Neural cell (in vitro differentiated cells): ENCODE results near the gene RIMS1. TPM values are rescaled to one million over a fixed set of nuclear protein-coding genes. Genes with fewer than 3 reads are reported as not detected.

ENCODE experiments used
- H2AFZ ChIP-seq: fragments of 200-600, 300-800 bp; sonication (generic), shearing (Covaris generic); 2 replicates; pipeline ENCODE4 v1.6.0; 2014; ENCODE audit warnings: low read depth, mild to moderate bottlenecking, antibody characterized with exemption, low read length, moderate library complexity
- H3F3A ChIP-seq: fragments of 200-600 bp; shearing (Covaris generic); 2 replicates; pipeline ENCODE4 v1.6.1; 2016; ENCODE audit warnings: mild to moderate bottlenecking, moderate library complexity, mixed read lengths, antibody characterized with exemption, low read length; ENCODE audit not compliant: insufficient read depth, poor library complexity, severe bottlenecking
- H3K27ac ChIP-seq: fragments of 200-600, 300-800 bp; sonication (generic), shearing (Covaris generic); 2 replicates; pipeline ENCODE4 v1.5.1; 2014; ENCODE audit warnings: mild to moderate bottlenecking, low read length, moderate library complexity
- H3K27me3 ChIP-seq: fragments of 300-800, 200-600 bp; sonication (generic), shearing (Covaris generic); 2 replicates; pipeline ENCODE4 v1.6.0; 2014; ENCODE audit warnings: mild to moderate bottlenecking, low read depth, low read length, moderate library complexity; ENCODE audit not compliant: insufficient read depth
- H3K36me3 ChIP-seq: fragments of 300-800, 200-600 bp; sonication (generic), shearing (Covaris generic); 2 replicates; pipeline ENCODE4 v1.5.1; 2014; ENCODE audit warnings: mild to moderate bottlenecking, antibody characterized with exemption, low read length, moderate library complexity; ENCODE audit not compliant: insufficient read depth
- H3K4me2 ChIP-seq: fragments of 300-800, 200-600 bp; sonication (generic), shearing (Covaris generic); 2 replicates; pipeline ENCODE4 v1.6.0; 2014; ENCODE audit warnings: mild to moderate bottlenecking, low read length
- H3K4me3 ChIP-seq: fragments of 300-800, 200-600 bp; sonication (generic), shearing (Covaris generic); 2 replicates; pipeline ENCODE4 v1.5.1; 2014; ENCODE audit warnings: mild to moderate bottlenecking, low read length, moderate library complexity
- H3K79me2 ChIP-seq: fragments of 200-600 bp; shearing (Covaris generic); replicated peaks from 2 replicates; pipeline ENCODE4 v1.6.0; 2014; ENCODE audit warnings: mild to moderate bottlenecking, low read length, moderate library complexity; ENCODE audit not compliant: insufficient read depth
- H3K9ac ChIP-seq: fragments of 300-800, 200-600 bp; sonication (generic), shearing (Covaris generic); 2 replicates; pipeline ENCODE4 v1.6.1; 2016; ENCODE audit warnings: mild to moderate bottlenecking, low read length, mixed read lengths
- H3K9me2 ChIP-seq: fragments of 200-600 bp; shearing (Covaris generic); 2 replicates; pipeline ENCODE4 v1.6.1; 2016; ENCODE audit warnings: mild to moderate bottlenecking, low read length, mixed read lengths; ENCODE audit not compliant: insufficient read depth
- H3K9me3 ChIP-seq: fragments of 200-600, 300-800 bp; sonication (generic), shearing (Covaris generic); 2 replicates; pipeline ENCODE4 v1.6.1; 2016; ENCODE audit warnings: mild to moderate bottlenecking, mixed run types, low read length, moderate library complexity, mixed read lengths
- H4K20me1 ChIP-seq: fragments of 200-600 bp; shearing (Covaris generic); 2 replicates; pipeline ENCODE4 v1.6.1; 2016; ENCODE audit warnings: mild to moderate bottlenecking, mixed run types; ENCODE audit not compliant: insufficient read depth
- EP300 ChIP-seq: fragments of 450-650 bp; conservative IDR thresholded peaks from 2 replicates; pipeline ENCODE4 v1.6.1; 2014; ENCODE audit warnings: antibody characterized with exemption, mild to moderate bottlenecking, moderate library complexity; ENCODE audit not compliant: poor library complexity, severe bottlenecking
- EZH2 ChIP-seq: fragments of 200-600, 300-800 bp; shearing (Covaris generic), sonication (generic); IDR thresholded peaks from 2 replicates; pipeline ENCODE4 v1.6.1; 2014; ENCODE audit warnings: antibody characterized with exemption, low read length, borderline replicate concordance, mild to moderate bottlenecking; ENCODE audit not compliant: insufficient read depth, poor library complexity, severe bottlenecking
- MXI1 ChIP-seq: fragments of 450-650 bp; conservative IDR thresholded peaks from 2 replicates; pipeline ENCODE4 v1.6.1; 2014; ENCODE audit warnings: antibody characterized with exemption, mild to moderate bottlenecking; ENCODE audit not compliant: poor library complexity, severe bottlenecking
- POLR2AphosphoS5 ChIP-seq: IDR thresholded peaks from 2 replicates; pipeline ENCODE4 v1.6.1; 2012
- RAD21 ChIP-seq: fragments of 450-650 bp; conservative IDR thresholded peaks from 2 replicates; pipeline ENCODE4 v1.6.1; 2014; ENCODE audit warnings: antibody characterized with exemption, mild to moderate bottlenecking, moderate library complexity
- SMC3 ChIP-seq: fragments of 450-650 bp; conservative IDR thresholded peaks from 2 replicates; pipeline ENCODE4 v1.6.1; 2014; ENCODE audit warnings: antibody characterized with exemption, mild to moderate bottlenecking, moderate library complexity; ENCODE audit not compliant: poor library complexity
- TAF1 ChIP-seq: IDR thresholded peaks from 2 replicates; pipeline ENCODE4 v1.6.1; 2012; ENCODE audit warnings: low read depth
- polyA plus RNA-seq: library from polyadenylated mRNA; depleted of rRNA; stranded (reverse); fragments of >200 nt; gene quantifications from 2 replicates; pipeline ENCODE4 v1.2.3, GENCODE V29; 2014
- TF ChIP-seq, protein P1 (sequence below): IDR thresholded peaks from 2 replicates; pipeline ENCODE4 v1.6.1; 2012; ENCODE audit warnings: borderline replicate concordance
- TF ChIP-seq, protein P2 (sequence below): fragments of 450-650 bp; IDR thresholded peaks from 2 replicates; pipeline ENCODE4 v1.5.1; 2014; ENCODE audit warnings: antibody characterized with exemption, mild to moderate bottlenecking, moderate library complexity; ENCODE audit not compliant: poor library complexity, severe bottlenecking

The RIMS1 gene
- polyA plus RNA-seq, 1 donor from 2014 or later = 17.8 TPM

DNA sequence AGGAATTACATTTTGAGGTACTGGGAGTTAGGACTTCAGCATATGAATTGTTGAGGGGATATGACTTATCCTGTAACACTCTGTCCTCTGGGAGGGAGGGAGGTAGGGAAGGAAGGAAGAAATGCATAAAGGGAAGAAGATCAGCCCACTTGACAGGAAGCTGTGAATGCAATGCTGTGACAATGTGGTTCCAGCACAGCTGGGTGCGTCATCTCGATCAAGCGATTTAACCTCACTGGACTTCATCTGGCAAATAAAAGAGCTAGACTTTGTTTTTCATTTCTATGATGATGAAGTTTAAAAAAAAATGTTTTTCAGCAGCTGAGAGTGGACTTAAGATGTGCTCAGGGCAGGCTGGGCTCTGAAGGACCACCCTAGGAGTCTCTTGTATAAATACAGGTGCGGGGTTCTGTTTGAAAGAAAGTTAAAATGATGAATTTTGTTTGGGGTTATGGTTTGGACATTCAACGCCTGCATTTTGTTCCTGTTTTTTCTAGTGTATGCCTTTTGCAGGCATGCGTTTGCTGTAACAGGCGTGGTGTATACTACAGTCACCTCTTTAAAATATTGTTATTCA lies 178.1 kb downstream of the RIMS1 start:
- no peak overlapping the region for H3K4me3 ChIP-seq
- H4K20me1 ChIP-seq = no peaks in the 10 kb centered on the region
- H3K27ac ChIP-seq = no peak overlapping the region
- H3K4me2 ChIP-seq = no peak overlapping the region
- no peaks in the 10 kb centered on the region for H3K36me3 ChIP-seq
- no peak overlapping the region for H2AFZ ChIP-seq
- H3K9me2 ChIP-seq = no peaks in the 10 kb centered on the region
- H3K27me3 ChIP-seq = no peaks in the 10 kb centered on the region
- no peaks in the 10 kb centered on the region for H3K79me2 ChIP-seq
- no peak for TF ChIP-seq EZH2
- TF ChIP-seq, protein P1, sequence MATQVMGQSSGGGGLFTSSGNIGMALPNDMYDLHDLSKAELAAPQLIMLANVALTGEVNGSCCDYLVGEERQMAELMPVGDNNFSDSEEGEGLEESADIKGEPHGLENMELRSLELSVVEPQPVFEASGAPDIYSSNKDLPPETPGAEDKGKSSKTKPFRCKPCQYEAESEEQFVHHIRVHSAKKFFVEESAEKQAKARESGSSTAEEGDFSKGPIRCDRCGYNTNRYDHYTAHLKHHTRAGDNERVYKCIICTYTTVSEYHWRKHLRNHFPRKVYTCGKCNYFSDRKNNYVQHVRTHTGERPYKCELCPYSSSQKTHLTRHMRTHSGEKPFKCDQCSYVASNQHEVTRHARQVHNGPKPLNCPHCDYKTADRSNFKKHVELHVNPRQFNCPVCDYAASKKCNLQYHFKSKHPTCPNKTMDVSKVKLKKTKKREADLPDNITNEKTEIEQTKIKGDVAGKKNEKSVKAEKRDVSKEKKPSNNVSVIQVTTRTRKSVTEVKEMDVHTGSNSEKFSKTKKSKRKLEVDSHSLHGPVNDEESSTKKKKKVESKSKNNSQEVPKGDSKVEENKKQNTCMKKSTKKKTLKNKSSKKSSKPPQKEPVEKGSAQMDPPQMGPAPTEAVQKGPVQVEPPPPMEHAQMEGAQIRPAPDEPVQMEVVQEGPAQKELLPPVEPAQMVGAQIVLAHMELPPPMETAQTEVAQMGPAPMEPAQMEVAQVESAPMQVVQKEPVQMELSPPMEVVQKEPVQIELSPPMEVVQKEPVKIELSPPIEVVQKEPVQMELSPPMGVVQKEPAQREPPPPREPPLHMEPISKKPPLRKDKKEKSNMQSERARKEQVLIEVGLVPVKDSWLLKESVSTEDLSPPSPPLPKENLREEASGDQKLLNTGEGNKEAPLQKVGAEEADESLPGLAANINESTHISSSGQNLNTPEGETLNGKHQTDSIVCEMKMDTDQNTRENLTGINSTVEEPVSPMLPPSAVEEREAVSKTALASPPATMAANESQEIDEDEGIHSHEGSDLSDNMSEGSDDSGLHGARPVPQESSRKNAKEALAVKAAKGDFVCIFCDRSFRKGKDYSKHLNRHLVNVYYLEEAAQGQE = no peak
- TF ChIP-seq, protein P2, sequence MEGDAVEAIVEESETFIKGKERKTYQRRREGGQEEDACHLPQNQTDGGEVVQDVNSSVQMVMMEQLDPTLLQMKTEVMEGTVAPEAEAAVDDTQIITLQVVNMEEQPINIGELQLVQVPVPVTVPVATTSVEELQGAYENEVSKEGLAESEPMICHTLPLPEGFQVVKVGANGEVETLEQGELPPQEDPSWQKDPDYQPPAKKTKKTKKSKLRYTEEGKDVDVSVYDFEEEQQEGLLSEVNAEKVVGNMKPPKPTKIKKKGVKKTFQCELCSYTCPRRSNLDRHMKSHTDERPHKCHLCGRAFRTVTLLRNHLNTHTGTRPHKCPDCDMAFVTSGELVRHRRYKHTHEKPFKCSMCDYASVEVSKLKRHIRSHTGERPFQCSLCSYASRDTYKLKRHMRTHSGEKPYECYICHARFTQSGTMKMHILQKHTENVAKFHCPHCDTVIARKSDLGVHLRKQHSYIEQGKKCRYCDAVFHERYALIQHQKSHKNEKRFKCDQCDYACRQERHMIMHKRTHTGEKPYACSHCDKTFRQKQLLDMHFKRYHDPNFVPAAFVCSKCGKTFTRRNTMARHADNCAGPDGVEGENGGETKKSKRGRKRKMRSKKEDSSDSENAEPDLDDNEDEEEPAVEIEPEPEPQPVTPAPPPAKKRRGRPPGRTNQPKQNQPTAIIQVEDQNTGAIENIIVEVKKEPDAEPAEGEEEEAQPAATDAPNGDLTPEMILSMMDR = no peak
- no peak for TF ChIP-seq RAD21
- TF ChIP-seq TAF1 = no peak
- TF ChIP-seq EP300 = no peak
- H3K9me3 ChIP-seq = no peaks in the 10 kb centered on the region
- H3K9ac ChIP-seq = no peak overlapping the region
- no peaks in the 10 kb centered on the region for H3F3A ChIP-seq

DNA sequence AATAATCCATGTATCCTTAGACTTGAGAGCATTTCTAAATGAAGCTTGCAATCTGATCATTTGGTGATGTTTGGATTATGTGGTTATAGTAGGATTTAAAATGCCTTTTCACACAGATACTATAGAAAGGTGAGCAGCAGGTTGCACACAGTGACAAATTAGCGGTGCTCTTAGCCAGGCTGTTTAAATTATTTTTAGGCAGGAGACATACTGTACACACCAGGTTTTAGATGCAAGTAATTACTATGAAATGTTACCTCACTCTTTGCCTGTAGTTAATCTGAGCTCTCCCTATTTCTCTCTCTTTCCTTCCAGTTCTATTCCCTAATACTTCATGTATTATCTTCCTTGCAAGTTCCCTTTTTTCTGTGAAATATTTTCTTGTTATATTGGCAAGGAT lies 191.7 kb downstream of the RIMS1 start:
- H3F3A ChIP-seq = no peaks in the 10 kb centered on the region
- no peak overlapping the region for H3K9ac ChIP-seq
- TF ChIP-seq SMC3 (no peak), TAF1 (no peak), RAD21 (no peak), MXI1 (no peak), POLR2AphosphoS5 (no peak), EZH2 (no peak), EP300 (no peak)
- TF ChIP-seq, protein P2 = no peak
- TF ChIP-seq, protein P1 = no peak
- no peaks in the 10 kb centered on the region for H3K9me2 ChIP-seq
- no peaks in the 10 kb centered on the region for H3K79me2 ChIP-seq
- H3K36me3 ChIP-seq = no peaks in the 10 kb centered on the region
- no peaks in the 10 kb centered on the region for H3K9me3 ChIP-seq
- H3K4me3 ChIP-seq = no peak overlapping the region
- no peak overlapping the region for H3K27ac ChIP-seq
- no peak overlapping the region for H2AFZ ChIP-seq
- no peaks in the 10 kb centered on the region for H4K20me1 ChIP-seq
- H3K4me2 ChIP-seq = no peak overlapping the region
- H3K27me3 ChIP-seq = no peaks in the 10 kb centered on the region
